ENCODE data around the gene IL2RG.

Gene IL2RG

GRCh38 chrX:71131510-71131909, 20.1 kb upstream of the IL2RG start:
- no peak for DNase-seq (ENCODE audit: low spot score)
- ChIA-PET POLR2A (ENCODE audit: low non-redundant PET) (no interaction called here), CTCF (no interaction called here)
- H3K27ac ChIP-seq: no peak overlapping the region
- TF ChIP-seq CTCF (conservative IDR thresholded peaks at IDR 0.05; ENCODE audit: low read depth): no peak

- ChIA-PET POLR2A (ENCODE audit: low non-redundant PET) (no interaction called here), CTCF (interaction anchor here (0.6 to 0.8 kb wide), 4 partner anchors 19 to 330 kb away, joined by 3 to 4 read pairs (median 3); no protein-coding TSS in a partner anchor)
- TF ChIP-seq CTCF (conservative IDR thresholded peaks at IDR 0.05; ENCODE audit: low read depth): peak; percentile 66
- no peak overlapping the region for H3K27ac ChIP-seq
- DNase-seq (ENCODE audit: low spot score): peak; percentile 35
Measured at GRCh38 chrX:71128915-71129765, 17.8 kb upstream of the IL2RG start.

GRCh38 chrX:71128166-71128833, 16.9 kb upstream of the IL2RG start:
- ChIA-PET CTCF (interaction anchor here (0.6 to 0.7 kb wide), 2 partner anchors 20 to 32 kb away, joined by 3 to 4 read pairs; no protein-coding TSS in a partner anchor), POLR2A (ENCODE audit: low non-redundant PET) (no interaction called here)
- TF ChIP-seq CTCF (conservative IDR thresholded peaks at IDR 0.05; ENCODE audit: low read depth): no peak
- no peak overlapping the region for H3K27ac ChIP-seq
- no peak for DNase-seq (ENCODE audit: low spot score)

- peak overlapping the region; percentile 70 for H3K27ac ChIP-seq
Measured at GRCh38 chrX:71118985-71119535, 7.7 kb upstream of the IL2RG start.

GRCh38 chrX:71118032-71118984, 6.9 kb upstream of the IL2RG start, which contains the start of gene MED12:
Gene MED12 (plus strand): TSS chrX:71118596. CDS start chrX:71118755, 159 bp downstream.
- POLR2A ChIA-PET (ENCODE audit: low non-redundant PET): interaction anchor here (0.6 kb wide), 1 partner anchor 364 kb away, joined by 7 read pairs; no protein-coding TSS in a partner anchor
- peak within 1 kb of the TSS; percentile 70 for H3K27ac ChIP-seq

More at GRCh38 chrX:71118985-71119535, 7.7 kb upstream of the IL2RG start:
- TF ChIP-seq CTCF (conservative IDR thresholded peaks at IDR 0.05; ENCODE audit: low read depth): no peak
- POLR2A ChIA-PET (ENCODE audit: low non-redundant PET): no interaction called here
- CTCF ChIA-PET: no interaction called here
- peak; percentile 3 for DNase-seq (ENCODE audit: low spot score)

More at GRCh38 chrX:71118032-71118984, 6.9 kb upstream of the IL2RG start, which contains the start of gene MED12:
- peak; percentile 59 for DNase-seq (ENCODE audit: low spot score)
- CTCF ChIA-PET: no interaction called here
- TF ChIP-seq CTCF (conservative IDR thresholded peaks at IDR 0.05; ENCODE audit: low read depth): no peak
